Neural cell (in vitro differentiated cells): ENCODE results near the gene ABHD17B. TPM values are rescaled to one million over a fixed set of nuclear protein-coding genes. Genes with fewer than 3 reads are reported as not detected.

Experiments used
- H2AFZ ChIP-seq: fragments of 200-600, 300-800 bp; sonication (generic), shearing (Covaris generic); 2 replicates; pipeline ENCODE4 v1.6.0; 2014; ENCODE audit warnings: low read depth, mild to moderate bottlenecking, antibody characterized with exemption, low read length, moderate library complexity
- H3F3A ChIP-seq: fragments of 200-600 bp; shearing (Covaris generic); 2 replicates; pipeline ENCODE4 v1.6.1; 2016; ENCODE audit warnings: mild to moderate bottlenecking, moderate library complexity, mixed read lengths, antibody characterized with exemption, low read length; ENCODE audit not compliant: insufficient read depth, poor library complexity, severe bottlenecking
- H3K27ac ChIP-seq: fragments of 200-600, 300-800 bp; sonication (generic), shearing (Covaris generic); 2 replicates; pipeline ENCODE4 v1.5.1; 2014; ENCODE audit warnings: mild to moderate bottlenecking, low read length, moderate library complexity
- H3K27me3 ChIP-seq: fragments of 300-800, 200-600 bp; sonication (generic), shearing (Covaris generic); 2 replicates; pipeline ENCODE4 v1.6.0; 2014; ENCODE audit warnings: mild to moderate bottlenecking, low read depth, low read length, moderate library complexity; ENCODE audit not compliant: insufficient read depth
- H3K36me3 ChIP-seq: fragments of 300-800, 200-600 bp; sonication (generic), shearing (Covaris generic); 2 replicates; pipeline ENCODE4 v1.5.1; 2014; ENCODE audit warnings: mild to moderate bottlenecking, antibody characterized with exemption, low read length, moderate library complexity; ENCODE audit not compliant: insufficient read depth
- H3K4me2 ChIP-seq: fragments of 300-800, 200-600 bp; sonication (generic), shearing (Covaris generic); 2 replicates; pipeline ENCODE4 v1.6.0; 2014; ENCODE audit warnings: mild to moderate bottlenecking, low read length
- H3K4me3 ChIP-seq: fragments of 300-800, 200-600 bp; sonication (generic), shearing (Covaris generic); 2 replicates; pipeline ENCODE4 v1.5.1; 2014; ENCODE audit warnings: mild to moderate bottlenecking, low read length, moderate library complexity
- H3K79me2 ChIP-seq: fragments of 200-600 bp; shearing (Covaris generic); replicated peaks from 2 replicates; pipeline ENCODE4 v1.6.0; 2014; ENCODE audit warnings: mild to moderate bottlenecking, low read length, moderate library complexity; ENCODE audit not compliant: insufficient read depth
- H3K9ac ChIP-seq: fragments of 300-800, 200-600 bp; sonication (generic), shearing (Covaris generic); 2 replicates; pipeline ENCODE4 v1.6.1; 2016; ENCODE audit warnings: mild to moderate bottlenecking, low read length, mixed read lengths
- H3K9me2 ChIP-seq: fragments of 200-600 bp; shearing (Covaris generic); 2 replicates; pipeline ENCODE4 v1.6.1; 2016; ENCODE audit warnings: mild to moderate bottlenecking, low read length, mixed read lengths; ENCODE audit not compliant: insufficient read depth
- H3K9me3 ChIP-seq: fragments of 200-600, 300-800 bp; sonication (generic), shearing (Covaris generic); 2 replicates; pipeline ENCODE4 v1.6.1; 2016; ENCODE audit warnings: mild to moderate bottlenecking, mixed run types, low read length, moderate library complexity, mixed read lengths
- H4K20me1 ChIP-seq: fragments of 200-600 bp; shearing (Covaris generic); 2 replicates; pipeline ENCODE4 v1.6.1; 2016; ENCODE audit warnings: mild to moderate bottlenecking, mixed run types; ENCODE audit not compliant: insufficient read depth
- EP300 ChIP-seq: fragments of 450-650 bp; conservative IDR thresholded peaks from 2 replicates; pipeline ENCODE4 v1.6.1; 2014; ENCODE audit warnings: antibody characterized with exemption, mild to moderate bottlenecking, moderate library complexity; ENCODE audit not compliant: poor library complexity, severe bottlenecking
- EZH2 ChIP-seq: fragments of 200-600, 300-800 bp; shearing (Covaris generic), sonication (generic); IDR thresholded peaks from 2 replicates; pipeline ENCODE4 v1.6.1; 2014; ENCODE audit warnings: antibody characterized with exemption, low read length, borderline replicate concordance, mild to moderate bottlenecking; ENCODE audit not compliant: insufficient read depth, poor library complexity, severe bottlenecking
- MXI1 ChIP-seq: fragments of 450-650 bp; conservative IDR thresholded peaks from 2 replicates; pipeline ENCODE4 v1.6.1; 2014; ENCODE audit warnings: antibody characterized with exemption, mild to moderate bottlenecking; ENCODE audit not compliant: poor library complexity, severe bottlenecking
- POLR2AphosphoS5 ChIP-seq: IDR thresholded peaks from 2 replicates; pipeline ENCODE4 v1.6.1; 2012
- RAD21 ChIP-seq: fragments of 450-650 bp; conservative IDR thresholded peaks from 2 replicates; pipeline ENCODE4 v1.6.1; 2014; ENCODE audit warnings: antibody characterized with exemption, mild to moderate bottlenecking, moderate library complexity
- SMC3 ChIP-seq: fragments of 450-650 bp; conservative IDR thresholded peaks from 2 replicates; pipeline ENCODE4 v1.6.1; 2014; ENCODE audit warnings: antibody characterized with exemption, mild to moderate bottlenecking, moderate library complexity; ENCODE audit not compliant: poor library complexity
- TAF1 ChIP-seq: IDR thresholded peaks from 2 replicates; pipeline ENCODE4 v1.6.1; 2012; ENCODE audit warnings: low read depth
- polyA plus RNA-seq: library from polyadenylated mRNA; depleted of rRNA; stranded (reverse); fragments of >200 nt; gene quantifications from 2 replicates; pipeline ENCODE4 v1.2.3, GENCODE V29; 2014
- TF ChIP-seq, protein P1 (sequence below): fragments of 450-650 bp; IDR thresholded peaks from 2 replicates; pipeline ENCODE4 v1.5.1; 2014; ENCODE audit warnings: antibody characterized with exemption, mild to moderate bottlenecking, moderate library complexity; ENCODE audit not compliant: poor library complexity, severe bottlenecking
- TF ChIP-seq, protein P2 (sequence below): IDR thresholded peaks from 2 replicates; pipeline ENCODE4 v1.6.1; 2012; ENCODE audit warnings: borderline replicate concordance

ABHD17B gene
- polyA plus RNA-seq, 1 donor from 2014 or later, result 53.0 TPM

DNA sequence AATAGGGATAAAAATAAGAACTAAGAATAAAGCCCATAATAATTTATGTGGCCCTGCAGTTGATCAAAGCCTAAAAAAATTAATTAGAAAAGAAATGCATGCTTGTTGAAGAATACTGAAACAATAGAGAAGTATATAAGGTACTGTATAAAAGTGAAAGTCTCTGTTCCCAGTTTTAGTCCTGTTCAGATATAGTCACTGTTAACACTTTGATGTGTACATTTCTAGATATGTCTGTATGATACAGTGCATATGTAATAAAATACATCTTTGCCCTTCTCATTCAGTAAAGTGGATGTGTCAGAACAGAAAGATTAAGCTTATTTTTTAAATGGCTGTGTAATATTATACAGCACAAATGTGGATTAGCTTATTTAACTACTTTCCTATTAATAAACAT is 4.5 kb upstream of the ABHD17B start:
- Histone ChIP-seq H3K36me3 (no peaks in the 10 kb centered on the region), H3K27me3 (no peaks in the 10 kb centered on the region), H3K9me2 (no peaks in the 10 kb centered on the region), H2AFZ (no peak overlapping the region), H3F3A (no peaks in the 10 kb centered on the region), H3K9me3 (no peaks in the 10 kb centered on the region), H4K20me1 (no peaks in the 10 kb centered on the region), H3K79me2 (peaks cover 51% of the 10 kb centered on the region), H3K4me2 (no peak overlapping the region), H3K4me3 (no peak overlapping the region), H3K9ac (no peak overlapping the region), H3K27ac (no peak overlapping the region)
- TF ChIP-seq MXI1, result no peak
- TF ChIP-seq TAF1, result no peak
- TF ChIP-seq POLR2AphosphoS5, result no peak

DNA sequence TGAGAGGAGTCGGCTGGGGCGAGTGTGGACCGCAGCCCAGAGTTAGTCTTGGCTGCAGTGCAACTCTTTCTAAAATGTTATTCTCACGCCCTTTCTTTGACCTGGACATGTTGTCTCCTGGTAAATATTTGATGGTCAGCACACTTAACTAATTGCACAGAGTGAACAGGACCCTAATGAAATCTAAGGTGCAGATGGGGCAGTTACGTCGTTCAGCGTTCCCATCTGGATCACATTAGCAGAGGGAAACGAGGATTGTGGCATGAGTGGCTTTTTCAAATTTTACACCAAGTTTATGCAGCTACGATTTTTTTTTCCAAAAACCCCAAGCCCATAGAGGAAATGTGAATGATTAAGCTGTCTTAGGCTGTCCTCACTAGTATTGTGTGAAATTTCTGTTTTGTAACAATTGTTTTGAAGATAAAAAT is 929 bp upstream of the ABHD17B start:
- Histone ChIP-seq H3K9ac (peak overlapping the region; percentile 57), H3K27me3 (no peaks in the 10 kb centered on the region), H4K20me1 (peaks cover 3% of the 10 kb centered on the region), H3K79me2 (peaks cover 70% of the 10 kb centered on the region), H2AFZ (peak overlapping the region; percentile 31), H3K36me3 (no peaks in the 10 kb centered on the region), H3K4me2 (peak overlapping the region; percentile 75), H3K4me3 (peak overlapping the region; percentile 69), H3K9me2 (no peaks in the 10 kb centered on the region), H3K27ac (peak overlapping the region; percentile 58), H3F3A (no peaks in the 10 kb centered on the region), H3K9me3 (no peaks in the 10 kb centered on the region)
- TF ChIP-seq SMC3 (no peak), POLR2AphosphoS5 (no peak), EP300 (no peak), MXI1 (no peak), TAF1 (no peak), RAD21 (no peak), EZH2 (no peak)
- TF ChIP-seq, protein P1, sequence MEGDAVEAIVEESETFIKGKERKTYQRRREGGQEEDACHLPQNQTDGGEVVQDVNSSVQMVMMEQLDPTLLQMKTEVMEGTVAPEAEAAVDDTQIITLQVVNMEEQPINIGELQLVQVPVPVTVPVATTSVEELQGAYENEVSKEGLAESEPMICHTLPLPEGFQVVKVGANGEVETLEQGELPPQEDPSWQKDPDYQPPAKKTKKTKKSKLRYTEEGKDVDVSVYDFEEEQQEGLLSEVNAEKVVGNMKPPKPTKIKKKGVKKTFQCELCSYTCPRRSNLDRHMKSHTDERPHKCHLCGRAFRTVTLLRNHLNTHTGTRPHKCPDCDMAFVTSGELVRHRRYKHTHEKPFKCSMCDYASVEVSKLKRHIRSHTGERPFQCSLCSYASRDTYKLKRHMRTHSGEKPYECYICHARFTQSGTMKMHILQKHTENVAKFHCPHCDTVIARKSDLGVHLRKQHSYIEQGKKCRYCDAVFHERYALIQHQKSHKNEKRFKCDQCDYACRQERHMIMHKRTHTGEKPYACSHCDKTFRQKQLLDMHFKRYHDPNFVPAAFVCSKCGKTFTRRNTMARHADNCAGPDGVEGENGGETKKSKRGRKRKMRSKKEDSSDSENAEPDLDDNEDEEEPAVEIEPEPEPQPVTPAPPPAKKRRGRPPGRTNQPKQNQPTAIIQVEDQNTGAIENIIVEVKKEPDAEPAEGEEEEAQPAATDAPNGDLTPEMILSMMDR, result no peak
- TF ChIP-seq, protein P2, sequence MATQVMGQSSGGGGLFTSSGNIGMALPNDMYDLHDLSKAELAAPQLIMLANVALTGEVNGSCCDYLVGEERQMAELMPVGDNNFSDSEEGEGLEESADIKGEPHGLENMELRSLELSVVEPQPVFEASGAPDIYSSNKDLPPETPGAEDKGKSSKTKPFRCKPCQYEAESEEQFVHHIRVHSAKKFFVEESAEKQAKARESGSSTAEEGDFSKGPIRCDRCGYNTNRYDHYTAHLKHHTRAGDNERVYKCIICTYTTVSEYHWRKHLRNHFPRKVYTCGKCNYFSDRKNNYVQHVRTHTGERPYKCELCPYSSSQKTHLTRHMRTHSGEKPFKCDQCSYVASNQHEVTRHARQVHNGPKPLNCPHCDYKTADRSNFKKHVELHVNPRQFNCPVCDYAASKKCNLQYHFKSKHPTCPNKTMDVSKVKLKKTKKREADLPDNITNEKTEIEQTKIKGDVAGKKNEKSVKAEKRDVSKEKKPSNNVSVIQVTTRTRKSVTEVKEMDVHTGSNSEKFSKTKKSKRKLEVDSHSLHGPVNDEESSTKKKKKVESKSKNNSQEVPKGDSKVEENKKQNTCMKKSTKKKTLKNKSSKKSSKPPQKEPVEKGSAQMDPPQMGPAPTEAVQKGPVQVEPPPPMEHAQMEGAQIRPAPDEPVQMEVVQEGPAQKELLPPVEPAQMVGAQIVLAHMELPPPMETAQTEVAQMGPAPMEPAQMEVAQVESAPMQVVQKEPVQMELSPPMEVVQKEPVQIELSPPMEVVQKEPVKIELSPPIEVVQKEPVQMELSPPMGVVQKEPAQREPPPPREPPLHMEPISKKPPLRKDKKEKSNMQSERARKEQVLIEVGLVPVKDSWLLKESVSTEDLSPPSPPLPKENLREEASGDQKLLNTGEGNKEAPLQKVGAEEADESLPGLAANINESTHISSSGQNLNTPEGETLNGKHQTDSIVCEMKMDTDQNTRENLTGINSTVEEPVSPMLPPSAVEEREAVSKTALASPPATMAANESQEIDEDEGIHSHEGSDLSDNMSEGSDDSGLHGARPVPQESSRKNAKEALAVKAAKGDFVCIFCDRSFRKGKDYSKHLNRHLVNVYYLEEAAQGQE, result no peak

DNA sequence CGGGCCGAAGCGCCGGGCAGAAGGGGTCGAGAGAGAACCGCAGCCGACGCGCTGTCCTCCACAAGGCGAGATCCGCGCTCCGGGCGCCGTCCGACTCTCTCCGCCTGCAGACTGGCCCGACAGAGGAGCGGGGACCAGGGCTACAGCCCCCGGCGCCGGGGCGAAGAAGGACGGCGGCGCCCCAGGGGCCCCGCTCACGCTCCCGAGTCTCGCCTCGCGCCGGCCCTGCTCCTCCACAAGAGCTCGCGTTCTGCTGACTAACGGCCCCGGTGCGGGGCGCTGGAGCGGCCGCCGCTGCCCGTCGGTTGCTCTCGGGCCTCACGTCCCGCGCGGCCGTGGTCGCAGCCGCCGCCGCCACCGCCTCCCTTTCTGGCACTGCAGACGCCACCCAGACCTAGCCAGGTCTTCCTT is 338 bp downstream of the ABHD17B start:
- Histone ChIP-seq H3K79me2 (peaks cover 71% of the 10 kb centered on the region), H3K27ac (peak overlapping the region; percentile 88), H2AFZ (no peak overlapping the region), H3F3A (no peaks in the 10 kb centered on the region), H3K4me2 (no peak overlapping the region), H3K36me3 (no peaks in the 10 kb centered on the region), H3K27me3 (no peaks in the 10 kb centered on the region), H3K9me2 (no peaks in the 10 kb centered on the region), H3K4me3 (peak overlapping the region; percentile 69), H3K9me3 (no peaks in the 10 kb centered on the region), H4K20me1 (peaks cover 3% of the 10 kb centered on the region), H3K9ac (peak overlapping the region; percentile 94)
- TF ChIP-seq, protein P2, result peak; percentile 3
- TF ChIP-seq EP300 (peak; percentile 20), POLR2AphosphoS5 (no peak)
